ENCODE measurements around the gene DHFR2.
A peak's percentile ranks its signal among the peaks of the same experiment; 100 is the strongest.

Gene DHFR2

DNA sequence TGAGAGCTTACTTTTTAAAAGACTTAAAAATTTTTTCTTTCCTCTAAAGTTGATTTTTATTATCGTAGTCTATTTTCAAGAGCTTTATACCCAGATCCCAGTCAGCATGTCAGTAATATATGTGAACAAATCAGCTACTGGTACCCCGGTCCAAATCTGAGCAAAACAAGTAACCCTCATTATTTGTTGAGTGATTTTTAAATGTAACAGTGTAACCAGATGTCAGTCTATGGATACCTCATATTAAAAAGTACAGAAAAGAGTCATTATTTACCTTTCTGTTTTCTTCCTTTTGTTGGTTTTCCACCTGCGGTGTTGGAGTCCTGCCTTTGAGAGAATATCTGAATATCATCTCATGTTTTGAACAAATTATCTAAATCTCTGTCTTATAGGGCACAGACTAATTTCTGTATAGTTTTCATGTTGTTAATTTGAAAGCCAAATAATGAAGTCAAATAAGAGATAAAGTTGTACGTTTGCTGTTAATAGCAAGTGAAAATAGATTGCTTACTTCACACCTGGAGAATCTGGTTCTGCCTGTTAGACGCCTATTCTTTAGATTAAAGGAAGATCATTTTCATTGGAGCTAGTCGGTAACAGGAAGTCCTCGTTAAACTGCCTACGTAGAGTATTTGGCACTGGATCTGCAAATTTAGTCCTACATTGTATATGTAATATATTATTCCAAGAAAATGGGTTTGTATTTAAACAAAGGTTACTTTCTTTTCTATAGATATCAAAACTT is 34.5 kb downstream of the DHFR2 start, which contains the start of gene STX19:
Gene STX19 (minus strand): TSS at position 505 of the 745 bp plus-strand sequence. CDS start 13,328 bp downstream, outside the sequence.
- Histone ChIP-seq H3K4me1 (ENCODE audit: insufficient read depth, low read length) (peaks cover 7% of the 10 kb centered on the region; the same call in 1 of the 2 replicates), H3K4me3 (ENCODE audit: low read length) (no peak within 1 kb of the TSS), H3K9ac (ENCODE audit: low read depth, low read length) (0 out of 2 replicates have a peak within 1 kb of the TSS, but pooled peaks have one; percentile 31), H3K9me3 (ENCODE audit: insufficient read depth, low read depth, low read length) (no peaks in the 10 kb centered on the region), H3K27me3 (ENCODE audit: insufficient read depth, low read length) (no peaks in the 10 kb centered on the region), H3K27ac (ENCODE audit: low read depth, low read length) (no peak within 1 kb of the TSS), H3K36me3 (ENCODE audit: insufficient read depth, low read length) (no peaks in the 10 kb centered on the region)
- 97% methylated on average over 7 of the region's 8 CpGs for WGBS

DNA sequence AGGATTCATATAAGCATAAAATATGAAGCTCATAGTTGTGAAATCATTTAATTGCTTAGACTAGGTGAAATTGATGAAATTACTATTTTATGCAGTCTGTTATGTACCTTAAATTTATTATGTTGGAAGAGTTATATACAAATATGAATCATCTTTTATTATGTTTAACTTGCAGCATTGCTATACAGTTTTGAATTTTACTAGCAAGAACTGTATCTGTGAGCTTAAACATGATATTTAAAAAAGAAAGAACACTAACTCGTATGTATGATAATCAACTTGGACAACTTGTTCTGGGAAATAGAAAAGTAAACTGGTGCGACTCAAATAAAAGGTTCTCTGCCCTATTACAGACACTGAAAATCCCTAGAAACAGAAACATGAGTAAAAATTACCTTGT is 36.1 kb downstream of the DHFR2 start:
- no peak overlapping the region for H3K27ac ChIP-seq (ENCODE audit: low read depth, low read length)
- H3K27me3 ChIP-seq (ENCODE audit: insufficient read depth, low read length): no peaks in the 10 kb centered on the region
- no peak overlapping the region for H3K4me3 ChIP-seq (ENCODE audit: low read length)
- WGBS: no CpG with 5 or more reads among the region's 2 CpGs
- peaks cover 7% of the 10 kb centered on the region; the same call in 1 of the 2 replicates for H3K4me1 ChIP-seq (ENCODE audit: insufficient read depth, low read length)
- no peaks in the 10 kb centered on the region for H3K36me3 ChIP-seq (ENCODE audit: insufficient read depth, low read length)
- no peaks in the 10 kb centered on the region for H3K9me3 ChIP-seq (ENCODE audit: insufficient read depth, low read depth, low read length)
- H3K9ac ChIP-seq (ENCODE audit: low read depth, low read length): no peak overlapping the region

DNA sequence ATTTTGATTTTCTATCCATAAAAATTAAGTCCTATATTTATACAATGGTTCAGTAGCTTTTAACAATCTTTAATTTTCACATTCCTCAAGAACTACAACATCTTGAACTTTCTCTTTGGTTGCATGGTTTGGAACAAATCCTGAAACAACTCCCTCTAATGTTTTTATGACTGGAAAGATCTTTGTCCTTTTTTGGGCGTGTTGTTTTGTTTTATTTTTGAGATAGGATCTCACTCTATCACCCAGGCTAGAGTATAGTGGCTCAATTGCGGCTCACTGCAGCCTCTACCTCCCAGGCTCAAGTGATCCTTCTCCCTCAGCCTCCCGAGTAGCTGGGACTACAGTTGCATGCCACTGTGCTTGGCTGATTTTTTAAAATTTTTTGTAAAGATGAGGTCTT is 38.3 kb downstream of the DHFR2 start:
- H3K9ac ChIP-seq (ENCODE audit: low read depth, low read length): no peak overlapping the region
- 100% methylated on average over 2 of the region's 3 CpGs for WGBS
- 0 out of 2 replicates have a peak, but pooled peaks cover 2% of the 10 kb centered on the region for H3K36me3 ChIP-seq (ENCODE audit: insufficient read depth, low read length)
- H3K9me3 ChIP-seq (ENCODE audit: insufficient read depth, low read depth, low read length): no peaks in the 10 kb centered on the region
- H3K4me3 ChIP-seq (ENCODE audit: low read length): no peak overlapping the region
- H3K4me1 ChIP-seq (ENCODE audit: insufficient read depth, low read length): peaks cover 7% of the 10 kb centered on the region; the same call in 1 of the 2 replicates
- no peaks in the 10 kb centered on the region for H3K27me3 ChIP-seq (ENCODE audit: insufficient read depth, low read length)
- no peak overlapping the region for H3K27ac ChIP-seq (ENCODE audit: low read depth, low read length)

DNA sequence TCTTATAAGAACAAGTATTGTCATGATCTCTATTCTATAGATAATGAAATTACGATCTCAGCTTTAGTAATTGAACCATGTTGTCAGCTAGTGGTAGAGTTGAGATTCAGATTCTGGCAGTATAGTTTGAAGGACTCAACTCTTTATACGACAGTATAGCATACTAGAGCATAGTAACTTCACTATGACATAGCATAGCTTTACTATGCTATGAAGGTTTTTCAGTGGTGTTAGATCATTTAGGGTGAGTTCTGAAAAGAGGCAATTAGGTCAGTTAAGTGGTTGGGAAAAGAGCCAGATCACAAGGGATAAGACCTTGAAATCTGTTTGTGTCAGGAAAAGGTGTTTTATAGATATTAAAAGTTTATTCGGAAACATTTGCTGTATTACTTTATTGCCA is 42.4 kb downstream of the DHFR2 start:
- Histone ChIP-seq H3K36me3 (ENCODE audit: insufficient read depth, low read length) (0 out of 2 replicates have a peak, but pooled peaks cover 2% of the 10 kb centered on the region), H3K9me3 (ENCODE audit: insufficient read depth, low read depth, low read length) (no peaks in the 10 kb centered on the region), H3K27me3 (ENCODE audit: insufficient read depth, low read length) (no peaks in the 10 kb centered on the region), H3K9ac (ENCODE audit: low read depth, low read length) (no peak overlapping the region), H3K4me1 (ENCODE audit: insufficient read depth, low read length) (no peaks in the 10 kb centered on the region), H3K27ac (ENCODE audit: low read depth, low read length) (no peak overlapping the region), H3K4me3 (ENCODE audit: low read length) (no peak overlapping the region)
- 100% methylated on average over 2 of the region's 3 CpGs for WGBS

DNA sequence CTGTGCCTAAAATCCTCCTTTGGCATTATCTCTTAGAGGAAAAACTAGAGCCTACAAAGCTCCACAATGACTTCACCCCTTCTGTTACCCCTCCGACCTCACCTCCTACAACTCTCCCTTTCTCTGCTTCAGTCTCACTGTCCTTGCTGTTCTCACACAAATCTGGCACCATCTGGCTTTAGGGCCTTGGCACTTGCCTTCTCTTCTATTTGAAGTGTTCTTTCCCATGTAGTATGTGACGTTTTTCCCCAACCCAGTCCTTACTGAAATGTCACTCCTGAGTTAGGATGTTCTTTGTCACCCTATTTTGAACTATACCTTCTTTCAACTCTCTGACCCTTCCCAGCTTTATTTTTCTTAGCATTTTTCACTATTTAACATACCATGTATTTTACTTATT is 43.1 kb downstream of the DHFR2 start:
- no peaks in the 10 kb centered on the region for H3K4me1 ChIP-seq (ENCODE audit: insufficient read depth, low read length)
- H3K9me3 ChIP-seq (ENCODE audit: insufficient read depth, low read depth, low read length): no peaks in the 10 kb centered on the region
- H3K27me3 ChIP-seq (ENCODE audit: insufficient read depth, low read length): no peaks in the 10 kb centered on the region
- 0 out of 2 replicates have a peak, but pooled peaks cover 2% of the 10 kb centered on the region for H3K36me3 ChIP-seq (ENCODE audit: insufficient read depth, low read length)
- WGBS: 87% methylated on average over 2 of the region's 2 CpGs
- no peak overlapping the region for H3K9ac ChIP-seq (ENCODE audit: low read depth, low read length)
- no peak overlapping the region for H3K27ac ChIP-seq (ENCODE audit: low read depth, low read length)
- H3K4me3 ChIP-seq (ENCODE audit: low read length): no peak overlapping the region

DNA sequence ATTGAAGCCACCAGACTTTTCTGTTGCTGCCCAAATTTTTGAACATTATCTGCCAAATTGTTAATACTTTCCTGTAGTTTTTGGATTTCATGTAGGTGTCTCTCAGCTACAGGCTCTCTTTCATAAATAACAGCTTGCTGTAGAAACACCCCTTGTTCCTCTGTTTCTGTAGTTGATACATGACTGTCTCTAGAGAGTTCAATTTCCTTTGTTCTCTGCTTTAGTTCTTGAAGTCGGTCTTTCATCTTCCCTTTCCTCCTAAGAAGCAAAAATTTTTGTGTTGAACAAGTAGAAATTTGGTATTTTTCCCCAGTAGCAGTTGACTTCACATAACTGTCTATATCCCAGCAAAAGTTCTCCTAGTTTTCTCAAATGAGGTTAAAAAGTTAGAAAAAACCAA is 47.7 kb downstream of the DHFR2 start:
- Histone ChIP-seq H3K4me3 (ENCODE audit: low read length) (no peak overlapping the region), H3K36me3 (ENCODE audit: insufficient read depth, low read length) (no peaks in the 10 kb centered on the region), H3K4me1 (ENCODE audit: insufficient read depth, low read length) (no peaks in the 10 kb centered on the region), H3K9me3 (ENCODE audit: insufficient read depth, low read depth, low read length) (no peaks in the 10 kb centered on the region), H3K27me3 (ENCODE audit: insufficient read depth, low read length) (no peaks in the 10 kb centered on the region), H3K27ac (ENCODE audit: low read depth, low read length) (no peak overlapping the region), H3K9ac (ENCODE audit: low read depth, low read length) (no peak overlapping the region)
- no CpG with 5 or more reads among the region's 1 CpG for WGBS

DNA sequence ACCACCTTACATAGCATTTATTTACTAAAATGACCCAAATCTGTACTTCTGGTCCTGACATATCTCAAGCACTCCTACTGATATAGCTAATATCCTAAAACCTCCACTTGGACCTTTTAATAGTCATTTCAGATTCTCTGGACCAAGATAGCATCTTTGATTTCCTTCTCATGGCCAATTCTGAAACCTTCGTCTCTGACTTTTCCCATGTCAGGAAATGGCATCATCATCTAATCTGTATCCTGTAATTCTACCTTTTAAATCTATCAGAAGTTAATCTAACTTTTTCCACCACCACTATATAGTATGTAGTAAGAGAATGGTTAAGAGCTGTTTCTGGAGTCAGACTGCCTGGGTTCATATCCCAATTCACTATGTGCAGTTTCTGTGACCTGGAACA is 50.5 kb downstream of the DHFR2 start:
- Histone ChIP-seq H3K4me1 (ENCODE audit: insufficient read depth, low read length) (no peaks in the 10 kb centered on the region), H3K9ac (ENCODE audit: low read depth, low read length) (no peak overlapping the region), H3K27ac (ENCODE audit: low read depth, low read length) (no peak overlapping the region), H3K27me3 (ENCODE audit: insufficient read depth, low read length) (no peaks in the 10 kb centered on the region), H3K9me3 (ENCODE audit: insufficient read depth, low read depth, low read length) (no peaks in the 10 kb centered on the region), H3K36me3 (ENCODE audit: insufficient read depth, low read length) (no peaks in the 10 kb centered on the region), H3K4me3 (ENCODE audit: low read length) (no peak overlapping the region)
- 98% methylated on average over 1 of the region's 1 CpG for WGBS

DNA sequence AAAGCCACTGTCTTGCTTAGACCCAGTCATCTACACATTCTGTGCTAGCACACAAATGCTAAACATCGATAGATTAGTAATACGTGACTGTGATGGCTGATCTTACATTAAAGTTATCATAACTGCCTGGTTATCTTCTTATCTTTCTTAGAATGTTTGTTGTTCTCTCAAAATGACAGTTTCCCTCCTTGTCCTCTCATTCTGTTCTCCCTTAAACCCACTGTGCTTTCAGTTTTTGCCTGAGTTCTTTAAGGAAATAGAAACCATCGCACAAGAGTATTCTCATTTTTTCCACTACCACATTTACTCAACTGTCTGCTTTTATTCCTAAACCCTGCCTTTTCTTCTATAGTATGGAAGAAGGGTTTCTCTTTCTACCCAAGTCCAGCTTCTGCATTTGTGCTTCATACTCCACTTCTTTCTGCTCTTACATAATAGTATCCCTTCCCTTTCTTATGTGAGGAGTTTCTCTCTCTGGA is 51.4 kb downstream of the DHFR2 start:
- H3K9me3 ChIP-seq (ENCODE audit: insufficient read depth, low read depth, low read length): no peaks in the 10 kb centered on the region
- no peaks in the 10 kb centered on the region for H3K4me1 ChIP-seq (ENCODE audit: insufficient read depth, low read length)
- WGBS: 100% methylated on average over 3 of the region's 3 CpGs

DNA sequence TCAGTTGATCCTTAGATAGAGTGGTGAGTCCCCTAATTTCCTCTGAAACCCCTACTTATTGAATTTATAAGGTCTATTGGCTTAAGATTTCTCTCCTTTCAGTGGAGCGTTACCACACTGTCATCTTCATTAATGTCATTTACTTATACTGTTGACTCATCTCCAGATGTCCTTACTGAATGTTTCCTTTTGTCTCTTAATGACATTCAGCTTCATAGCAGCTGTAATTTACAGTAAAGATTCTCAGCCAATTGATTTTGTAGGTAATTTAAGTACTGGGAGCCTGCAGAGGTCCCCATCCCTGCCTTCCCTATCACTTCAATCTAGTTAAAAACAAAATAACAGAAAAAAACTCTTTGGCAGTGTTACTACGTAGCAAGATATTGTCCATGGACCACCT is 53.1 kb downstream of the DHFR2 start:
- WGBS: 88% methylated on average over 2 of the region's 2 CpGs

More for the DNA sequence above, 51.4 kb downstream of the DHFR2 start:
- no peak overlapping the region for H3K4me3 ChIP-seq (ENCODE audit: low read length)
- no peak overlapping the region for H3K27ac ChIP-seq (ENCODE audit: low read depth, low read length)
- H3K9ac ChIP-seq (ENCODE audit: low read depth, low read length): no peak overlapping the region
- H3K27me3 ChIP-seq (ENCODE audit: insufficient read depth, low read length): no peaks in the 10 kb centered on the region
- H3K36me3 ChIP-seq (ENCODE audit: insufficient read depth, low read length): no peaks in the 10 kb centered on the region; the same call in 1 of the 2 replicates

DNA sequence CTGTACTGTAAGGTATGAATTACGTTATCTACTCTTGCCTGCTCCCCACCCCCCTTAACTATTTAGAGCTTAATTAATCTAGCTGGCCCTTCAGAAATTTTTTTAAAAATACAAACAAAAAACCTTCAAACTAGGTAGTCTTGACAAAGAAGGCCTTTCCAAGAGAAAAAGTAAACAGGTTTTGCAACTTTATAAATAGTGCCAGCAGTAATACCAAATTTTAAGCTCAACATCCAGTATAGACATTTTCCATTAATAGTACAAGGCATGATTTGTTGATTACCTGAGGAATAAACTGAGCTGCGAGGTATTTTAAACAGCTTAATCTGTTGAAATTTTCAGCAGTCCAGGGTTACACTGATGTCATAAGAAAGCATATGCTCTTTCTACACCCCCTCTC is 54.5 kb downstream of the DHFR2 start:
- Histone ChIP-seq H3K9ac (ENCODE audit: low read depth, low read length) (no peak overlapping the region), H3K9me3 (ENCODE audit: insufficient read depth, low read depth, low read length) (no peaks in the 10 kb centered on the region), H3K36me3 (ENCODE audit: insufficient read depth, low read length) (no peaks in the 10 kb centered on the region; the same call in 1 of the 2 replicates), H3K4me1 (ENCODE audit: insufficient read depth, low read length) (no peaks in the 10 kb centered on the region), H3K27ac (ENCODE audit: low read depth, low read length) (no peak overlapping the region), H3K4me3 (ENCODE audit: low read length) (no peak overlapping the region), H3K27me3 (ENCODE audit: insufficient read depth, low read length) (no peaks in the 10 kb centered on the region)
- 90% methylated on average over 2 of the region's 2 CpGs for WGBS

More for the DNA sequence above, 53.1 kb downstream of the DHFR2 start:
- no peak overlapping the region for H3K27ac ChIP-seq (ENCODE audit: low read depth, low read length)
- H3K4me1 ChIP-seq (ENCODE audit: insufficient read depth, low read length): no peaks in the 10 kb centered on the region
- H3K4me3 ChIP-seq (ENCODE audit: low read length): no peak overlapping the region
- H3K27me3 ChIP-seq (ENCODE audit: insufficient read depth, low read length): no peaks in the 10 kb centered on the region
- no peaks in the 10 kb centered on the region for H3K9me3 ChIP-seq (ENCODE audit: insufficient read depth, low read depth, low read length)
- H3K9ac ChIP-seq (ENCODE audit: low read depth, low read length): no peak overlapping the region
- no peaks in the 10 kb centered on the region; the same call in 1 of the 2 replicates for H3K36me3 ChIP-seq (ENCODE audit: insufficient read depth, low read length)

Data from HUES64 (cell line).